Pancreas (tissue), 10 donors: ENCODE results near the gene RC3H2. TPM values are rescaled to one million over a fixed set of nuclear protein-coding genes. Genes with fewer than 3 reads are reported as not detected.
A peak's percentile ranks its signal among the peaks of the same experiment; 100 is the strongest.

ENCODE experiments used
- ATAC-seq, 4 donors: fragments of 200-7000 bp; cut with Tn5 transposase; one replicate each; pipeline versions ENCODE4 v1.8.0 to v1.9.1; 2020; ENCODE audit warnings: mild to moderate bottlenecking in 4 of 4, moderate library complexity in 4 of 4
- DNase-seq, 6 donors: peaks; one replicate each; pipeline ENCODE4 v3.0.0-alpha.2; 2020
- FAIRE-seq: peaks from 2 replicates; lab custom pipeline; 2012; peaks lifted over from hg19 to GRCh38; lab: Jason Lieb, UNC
- H3K27ac ChIP-seq, 4 donors: fragments of 200-600 bp; sonication (generic); 1 replicate in 3 of 4; 2 replicates in 1 of 4; pipeline versions ENCODE4 v1.5.0 to v1.8.0; 2020
- H3K27me3 ChIP-seq, 4 donors: fragments of 200-600 bp; one replicate each; pipeline ENCODE4 v1.8.0; 2021
- H3K36me3 ChIP-seq, 3 donors: fragments of 200-600 bp; sonication (generic) in 1 of 3; one replicate each; pipeline versions ENCODE4 v1.5.0 to v1.8.0; 2020 to 2021
- H3K4me1 ChIP-seq, 3 donors: fragments of 200-600 bp; one replicate each; pipeline ENCODE4 v1.8.0; 2021
- H3K4me3 ChIP-seq, 4 donors: fragments of 200-600 bp; sonication (generic) in 2 of 4; one replicate each; pipeline versions ENCODE4 v1.5.0 to v1.8.0; 2020 to 2021
- H3K9me3 ChIP-seq, 4 donors: fragments of 200-600 bp; one replicate each; pipeline ENCODE4 v1.8.0; 2021
- CTCF ChIP-seq, 4 donors: fragments of 200-600 bp; sonication (generic) in 3 of 4; IDR thresholded peaks; one replicate each; pipeline versions ENCODE4 v1.5.0 to v1.8.0; 2021; ENCODE audit warnings: antibody characterized with exemption in 4 of 4
- WGBS, 2 donors: extraction: QIAGEN DNeasy Blood & Tissue Kit; methylation state at CpG; one replicate each; pipeline ENCODE4 v1.1.7; 2013; 5-methylcytosine and 5-hydroxymethylcytosine counted together
- intact Hi-C, 3 donors: fragments of 100-400 bp; cut with DNase I; formaldehyde crosslinking; loops; one replicate each; pipeline versions ENCODE4 v1.11.1 to v1.14.2; 2022
- polyA plus RNA-seq, 2 donors: library from polyadenylated mRNA; stranded (reverse); fragments of 200-250 nt; gene quantifications; one replicate each; pipeline ENCODE4 v1.2.3, GENCODE V29; 2013
- total RNA-seq, 6 donors: library from RNA; stranded (reverse); fragmentation: NEBNext Ultra II Directional in 4 of 6; extraction: Animal tissue kit (Norgen Biotek cat#: 25700) in 4 of 6; gene quantifications; one replicate each; pipeline versions ENCODE4 v1.2.1 to v1.2.4, GENCODE V29; 2021 to 2023
- donor health status: healthy with polysubstance abuse.
- donor health status: DM: no; HTN: no; CAD: no; lungs with moderate emphysema.
- donor health status: DM: no; HTN: no; CAD: no.
- donor health status: control.
- donor health status: control.
- donor health status: Bipolar disorder and iron deficiency.
- donor health status: DM: yes; HTN: yes; CAD: no.
- donor health status: DM: no; HTN: no; CAD: no.
- donor health status: DM: no; HTN: no; CAD: no.
- donor health status: DM: yes; HTN: yes; CAD: no.

RC3H2 gene
- total and polyA plus RNA-seq, 8 donors = 4.1 to 18.7 (median 12.1) TPM

- no peak for DNase-seq
These were observed 82.2 kb downstream of the RC3H2 start for GRCh38 chr9:122822938-122823337.

GRCh38 chr9:122822056-122822455 lies 83.1 kb downstream of the RC3H2 start:
- intact Hi-C loops = no loop called here
- no peak for DNase-seq
- H3K9me3 ChIP-seq = no peaks in the 10 kb centered on the region
- no peak for TF ChIP-seq CTCF (IDR thresholded peaks at IDR 0.05)
- no peak for ATAC-seq
- peaks cover 3 to 11% (median 3%) of the 10 kb centered on the region in 3 donors for H3K4me1 ChIP-seq
- H3K27me3 ChIP-seq = no peaks in the 10 kb centered on the region
- H3K36me3 ChIP-seq = peaks cover 0 to 35% (median 0%) of the 10 kb centered on the region in 3 donors
- 86 to 91% methylated on average over 6 of the region's 6 CpGs for WGBS, 2 donors
- H3K4me3 ChIP-seq = no peak overlapping the region
- H3K27ac ChIP-seq = no peak overlapping the region
- no peak for FAIRE-seq

More at GRCh38 chr9:122822938-122823337, 82.2 kb downstream of the RC3H2 start:
- intact Hi-C loops = no loop called here
- FAIRE-seq (no peak), ATAC-seq (no peak)
- no peak overlapping the region for H3K27ac ChIP-seq
- TF ChIP-seq CTCF (IDR thresholded peaks at IDR 0.05) = no peak
- peaks cover 0 to 33% (median 0%) of the 10 kb centered on the region in 3 donors for H3K36me3 ChIP-seq
- no peaks in the 10 kb centered on the region for H3K27me3 ChIP-seq
- WGBS, 2 donors = 83 to 86% methylated on average over 4 of the region's 4 CpGs
- peaks cover 6 to 18% (median 9%) of the 10 kb centered on the region in 3 donors for H3K4me1 ChIP-seq
- H3K4me3 ChIP-seq = no peak overlapping the region
- H3K9me3 ChIP-seq = no peaks in the 10 kb centered on the region

GRCh38 chr9:122821278-122821943 lies 83.7 kb downstream of the RC3H2 start:
- Histone ChIP-seq H3K9me3 (no peaks in the 10 kb centered on the region), H3K4me1 (peaks cover 0 to 5% (median 0%) of the 10 kb centered on the region in 3 donors), H3K36me3 (peaks cover 0 to 35% (median 0%) of the 10 kb centered on the region in 3 donors), H3K4me3 (no peak overlapping the region), H3K27ac (no peak overlapping the region), H3K27me3 (no peaks in the 10 kb centered on the region)
- peak in 2 of 4 donors; percentile 41 to 46 for ATAC-seq
- TF ChIP-seq CTCF (IDR thresholded peaks at IDR 0.05) = no peak
- no peak for DNase-seq
- WGBS, 2 donors = 64 to 75% methylated on average over 7 of the region's 7 CpGs
- FAIRE-seq = no peak
- intact Hi-C loops = no loop called here

GRCh38 chr9:122820490-122820845 lies 84.7 kb downstream of the RC3H2 start:
- no peaks in the 10 kb centered on the region for H3K27me3 ChIP-seq
- H3K9me3 ChIP-seq = no peaks in the 10 kb centered on the region
- peaks cover 0 to 35% (median 0%) of the 10 kb centered on the region in 3 donors for H3K36me3 ChIP-seq
- DNase-seq (no peak), FAIRE-seq (no peak), ATAC-seq (no peak)
- H3K4me1 ChIP-seq = no peaks in the 10 kb centered on the region
- intact Hi-C loops = no loop called here
- 95 to 97% methylated on average over 11 of the region's 11 CpGs for WGBS, 2 donors
- no peak overlapping the region for H3K4me3 ChIP-seq
- no peak overlapping the region for H3K27ac ChIP-seq
- no peak for TF ChIP-seq CTCF (IDR thresholded peaks at IDR 0.05)

GRCh38 chr9:122819791-122820489 lies 85.2 kb downstream of the RC3H2 start:
- 70 to 77% methylated on average over 9 of the region's 9 CpGs for WGBS, 2 donors
- no peaks in the 10 kb centered on the region for H3K4me1 ChIP-seq

More at GRCh38 chr9:122819791-122820489, 85.2 kb downstream of the RC3H2 start:
- Histone ChIP-seq H3K27ac (no peak overlapping the region), H3K9me3 (no peaks in the 10 kb centered on the region), H3K27me3 (no peaks in the 10 kb centered on the region), H3K36me3 (peaks cover 0 to 35% (median 0%) of the 10 kb centered on the region in 3 donors), H3K4me3 (no peak overlapping the region)
- no peak for FAIRE-seq
- DNase-seq = no peak
- intact Hi-C loops = no loop called here
- no peak for ATAC-seq
- TF ChIP-seq CTCF (IDR thresholded peaks at IDR 0.05) = no peak
